GM12878 (cell line): Measurements from ENCODE around the gene TSPAN7. TPM values are rescaled to one million over a fixed set of nuclear protein-coding genes. Genes with fewer than 3 reads are reported as not detected.

ENCODE experiments used
- ATAC-seq: fragments of 200-7000 bp; cut with Tn5 transposase; 3 replicates; pipeline ENCODE4 v1.9.1; 2020; ENCODE audit warnings: mild to moderate bottlenecking, moderate library complexity
- BruUV-seq: library from RNA; stranded (reverse); fragments of 400-500 nt; replicated peaks from 2 replicates; lab custom pipeline; 2021; lab: Mats Ljungman, UMichigan
- CTCF ChIA-PET: fragments of 300-600 bp; sonication (Branson Sonifier 250); formaldehyde crosslinking; extraction: SDS; loops from one replicate; lab custom pipeline; 2021; ENCODE audit warnings: inconsistent platforms; lab: Yijun Ruan, JAX
- POLR2A ChIA-PET: fragments of 350-600 bp; formaldehyde crosslinking; extraction: SDS; loops from one replicate; lab custom pipeline; 2021; ENCODE audit warnings: inconsistent platforms; lab: Charles Lee
- RAD21 ChIA-PET: fragments of 300-600 bp; sonication (Branson Sonifier 250); formaldehyde crosslinking; loops from one replicate; lab custom pipeline; 2023; ENCODE audit warnings: antibody characterized with exemption; ENCODE audit not compliant: unreplicated experiment; lab: Charles Lee
- SMC1A ChIA-PET: fragments of 300-600 bp; sonication (Branson Sonifier 250); formaldehyde crosslinking; loops from one replicate; lab custom pipeline; 2023; ENCODE audit not compliant: unreplicated experiment, uncharacterized antibody; lab: Charles Lee
- DNase-seq: peaks from one replicate; pipeline ENCODE4 v3.0.0-alpha.2; 2011; ENCODE audit warnings: low read depth, low spot score
- FAIRE-seq: peaks from 3 replicates; lab custom pipeline; 2011; peaks lifted over from hg19 to GRCh38; lab: Jason Lieb, UNC
- H2AFZ ChIP-seq: 2 replicates; pipeline ENCODE4 v1.6.0; 2011; ENCODE audit warnings: low read depth, low read length, control low read depth; ENCODE audit not compliant: control insufficient read depth
- H3K27ac ChIP-seq: 2 replicates; pipeline ENCODE4 v1.5.1; 2011; ENCODE audit warnings: control low read depth; ENCODE audit not compliant: control insufficient read depth, insufficient read depth
- H3K27me3 ChIP-seq, 2 experiments: replicated peaks in 1 of 2; 2 replicates each; pipeline versions ENCODE4 v1.6.0 to v1.6.1; 2011; ENCODE audit warnings: low read length in 1 of 2; ENCODE audit not compliant: control insufficient read depth in 2 of 2, insufficient read depth in 2 of 2
- H3K36me3 ChIP-seq, 2 experiments: 2 replicates each; pipeline ENCODE4 v1.5.1; 2011; ENCODE audit warnings: low read length in 1 of 2; ENCODE audit not compliant: control insufficient read depth in 2 of 2, insufficient read depth in 2 of 2
- H3K4me1 ChIP-seq: 2 replicates; pipeline ENCODE4 v1.6.1; 2011; ENCODE audit warnings: mild to moderate bottlenecking, low read length, moderate library complexity, mixed read lengths; ENCODE audit not compliant: control insufficient read depth, insufficient read depth
- H3K4me2 ChIP-seq: 2 replicates; pipeline ENCODE4 v1.6.0; 2011; ENCODE audit warnings: control low read depth; ENCODE audit not compliant: control insufficient read depth, insufficient read depth
- H3K4me3 ChIP-seq: fragments of 200-600 bp; sonication (generic); 2 replicates; pipeline ENCODE4 v1.5.1; 2016
- H3K79me2 ChIP-seq: 2 replicates; pipeline ENCODE4 v1.6.0; 2011; ENCODE audit warnings: low read length; ENCODE audit not compliant: control insufficient read depth, insufficient read depth
- H3K9ac ChIP-seq: 2 replicates; pipeline ENCODE4 v1.8.0; 2011; ENCODE audit warnings: low read length, control low read depth, mixed read lengths; ENCODE audit not compliant: control insufficient read depth, insufficient read depth
- H3K9me3 ChIP-seq: replicated peaks from 3 replicates; pipeline ENCODE4 v1.5.1; 2011; ENCODE audit warnings: mild to moderate bottlenecking, low read length; ENCODE audit not compliant: control insufficient read depth, insufficient read depth
- H4K20me1 ChIP-seq: 2 replicates; pipeline ENCODE4 v1.6.0; 2011; ENCODE audit not compliant: control insufficient read depth, insufficient read depth
- BACH1 ChIP-seq: fragments of 450-650 bp; IDR thresholded peaks from 2 replicates; pipeline ENCODE4 v1.6.1; 2017; ENCODE audit warnings: mild to moderate bottlenecking, borderline replicate concordance
- BCL11A ChIP-seq: IDR thresholded peaks from 2 replicates; pipeline ENCODE4 v1.6.1; 2011; ENCODE audit warnings: low read depth, low read length
- BMI1 ChIP-seq: fragments of 450-650 bp; IDR thresholded peaks from 2 replicates; pipeline ENCODE4 v1.6.1; 2016; ENCODE audit warnings: mild to moderate bottlenecking, moderate library complexity, borderline replicate concordance
- CBX3 ChIP-seq: fragments of 200-600 bp; sonication (generic); IDR thresholded peaks from 2 replicates; pipeline ENCODE4 v1.6.1; 2016; ENCODE audit warnings: low read depth, borderline replicate concordance
- E2F8 ChIP-seq: fragments of 450-650 bp; IDR thresholded peaks from 2 replicates; pipeline ENCODE4 v1.6.1; 2018; ENCODE audit warnings: mild to moderate bottlenecking, low read depth, moderate library complexity; ENCODE audit not compliant: partially characterized antibody
- FOXK2 ChIP-seq: fragments of 450-650 bp; IDR thresholded peaks from 2 replicates; pipeline ENCODE4 v1.6.1; 2017; ENCODE audit warnings: mild to moderate bottlenecking, moderate library complexity
- GABPA ChIP-seq: IDR thresholded peaks from 2 replicates; pipeline ENCODE4 v1.6.1; 2014; ENCODE audit warnings: antibody characterized with exemption, low read depth, mild to moderate bottlenecking, inconsistent platforms
- KDM1A ChIP-seq: fragments of 200-600 bp; sonication (generic); IDR thresholded peaks from 2 replicates; pipeline ENCODE4 v1.6.1; 2016; ENCODE audit warnings: borderline replicate concordance
- KLF5 ChIP-seq: fragments of 450-650 bp; IDR thresholded peaks from 2 replicates; pipeline ENCODE4 v1.6.1; 2014; ENCODE audit warnings: mild to moderate bottlenecking; ENCODE audit not compliant: partially characterized antibody
- MYC ChIP-seq: IDR thresholded peaks from 2 replicates; pipeline ENCODE4 v1.6.1; 2011; ENCODE audit warnings: mild to moderate bottlenecking, low read length, moderate library complexity, inconsistent platforms; ENCODE audit not compliant: insufficient read depth, insufficient replicate concordance, insufficient read length, severe bottlenecking
- NR2C2 ChIP-seq: IDR thresholded peaks from 2 replicates; pipeline ENCODE4 v1.6.1; 2011; ENCODE audit warnings: borderline replicate concordance, low read depth; ENCODE audit not compliant: control insufficient read depth, insufficient read length
- NR2F1 ChIP-seq: fragments of 450-650 bp; conservative IDR thresholded peaks from 2 replicates; pipeline ENCODE4 v1.6.1; 2017; ENCODE audit warnings: mild to moderate bottlenecking
- SMAD5 ChIP-seq: IDR thresholded peaks from 2 replicates; pipeline ENCODE4 v1.6.1; 2016; ENCODE audit warnings: antibody characterized with exemption, low read depth
- TCF3 ChIP-seq: IDR thresholded peaks from 2 replicates; pipeline ENCODE4 v1.6.1; 2012; ENCODE audit warnings: low read depth, mild to moderate bottlenecking, low read length, borderline replicate concordance; ENCODE audit not compliant: insufficient read depth
- USF1 ChIP-seq: IDR thresholded peaks from 2 replicates; pipeline ENCODE4 v1.6.1; 2011; ENCODE audit warnings: borderline replicate concordance, low read depth, mild to moderate bottlenecking, moderate library complexity, mixed read lengths, low read length; ENCODE audit not compliant: insufficient read depth; ENCODE audit errors: extremely low read length
- YBX1 ChIP-seq: fragments of 450-650 bp; IDR thresholded peaks from 2 replicates; pipeline ENCODE4 v1.6.1; 2016; ENCODE audit warnings: antibody characterized with exemption
- ZNF274 ChIP-seq: IDR thresholded peaks from one replicate; pipeline ENCODE4 v1.8.0; 2011; ENCODE audit not compliant: insufficient read length, insufficient read depth
- ZNF687 ChIP-seq: fragments of 450-650 bp; IDR thresholded peaks from 2 replicates; pipeline ENCODE4 v1.6.1; 2017; ENCODE audit warnings: mild to moderate bottlenecking, moderate library complexity
- WGBS: methylation state at CpG from one replicate; pipeline ENCODE4 v1.1.6; 2016; ENCODE audit warnings: low lambda C conversion rate; ENCODE audit not compliant: insufficient replicate concordance, insufficient coverage; ENCODE audit errors: missing lambda C conversion rate; 5-methylcytosine and 5-hydroxymethylcytosine counted together
- in situ Hi-C: fragments of 300-500 bp; cut with MboI; formaldehyde crosslinking; loops from 9 replicates; pipeline ENCODE4 v1.14.3; 2018; ENCODE audit warnings: mixed read lengths
- intact Hi-C: fragments of 100-400 bp; cut with micrococcal nuclease; formaldehyde crosslinking; loops from one replicate; pipeline ENCODE4 v1.14.2; 2022; ENCODE audit not compliant: unreplicated experiment
- polyA plus RNA-seq, 11 experiments: library from polyadenylated mRNA; depleted of rRNA in 4 of 11; unstranded in 6 of 11; stranded (reverse) in 5 of 11; fragments of >200 nt; fragmentation: Nextera tagmentation in 4 of 11; fragmentation: Illumina TruSeq in 1 of 11; extraction: Ambion mirVana in 4 of 11; extraction: Trizol in 1 of 11; gene quantifications; 1 replicate in 1 of 11; 2 replicates in 10 of 11; pipeline versions ENCODE4 v1.2.1 to v1.2.3, GENCODE V29; 2011 to 2016; ENCODE audit warnings: inconsistent platforms in 2 of 11, missing spikeins in 2 of 11, low read depth in 1 of 11
- total RNA-seq, 4 experiments: library from RNA; depleted of rRNA in 3 of 4; stranded (reverse); fragments of >200 nt in 3 of 4; fragmentation: Illumina TruSeq in 1 of 4; extraction: Trizol in 1 of 4; gene quantifications; 2 replicates each; pipeline versions ENCODE4 v1.2.1 to v1.2.3, GENCODE V29; 2013 to 2021

Gene TSPAN7
- total and polyA plus RNA-seq, 10 of the 15 experiments (the other 5 are each of a cell fraction or from before 2014, with no cell fraction given): 0.04 to 0.77 (median 0.14) TPM; not detected in 4

GRCh38 chrX:38571058-38571457, 9.7 kb downstream of the TSPAN7 start (continued):
- TF ChIP-seq MYC: no peak
- no peak for TF ChIP-seq ZNF274
- TF ChIP-seq SMAD5: no peak
- TF ChIP-seq FOXK2: no peak
- no peak for TF ChIP-seq BMI1
- no peak for TF ChIP-seq BCL11A
- no peak for TF ChIP-seq NR2F1

- no peak for FAIRE-seq
- no peak for TF ChIP-seq E2F8
- TF ChIP-seq USF1: no peak
- TF ChIP-seq KLF5: no peak
- no peak for TF ChIP-seq NR2C2
- TF ChIP-seq GABPA: no peak
- no peak for TF ChIP-seq CBX3
- TF ChIP-seq BACH1: no peak
- no peak for TF ChIP-seq KDM1A
- TF ChIP-seq YBX1: no peak
- TF ChIP-seq ZNF687: no peak
- TF ChIP-seq TCF3: no peak
Observed at GRCh38 chrX:38574858-38575257, 13.5 kb downstream of the TSPAN7 start.

More at GRCh38 chrX:38574858-38575257, 13.5 kb downstream of the TSPAN7 start:
- Histone ChIP-seq H2AFZ (no peak overlapping the region), H3K9me3 (no peaks in the 10 kb centered on the region), H3K4me2 (no peak overlapping the region), H3K4me1 (no peaks in the 10 kb centered on the region), H3K27ac (no peak overlapping the region), H3K27me3 (no peaks in the 10 kb centered on the region), H3K79me2 (no peaks in the 10 kb centered on the region), H3K9ac (no peak overlapping the region), H3K36me3 (no peaks in the 10 kb centered on the region), H4K20me1 (no peaks in the 10 kb centered on the region), H3K4me3 (no peak overlapping the region)
- SMC1A ChIA-PET: no interaction called here
- BruUV-seq: no TSS peak
- CTCF ChIA-PET: no interaction called here
- in situ Hi-C loops: no loop called here
- POLR2A ChIA-PET: no interaction called here
- WGBS: 18% methylated on average over 2 of the region's 2 CpGs
- DNase-seq (no peak), ATAC-seq (no peak)
- RAD21 ChIA-PET: no interaction called here
- intact Hi-C loops: no loop called here
